GM23338 (cell line): ENCODE data around the gene RNU7-1. TPM values are rescaled to one million over a fixed set of nuclear protein-coding genes. Genes with fewer than 3 reads are reported as not detected.

Experiments used
- ATAC-seq: fragments of 200-7000 bp; cut with Tn5 transposase; 3 replicates; pipeline ENCODE4 v1.9.1; 2020
- DNase-seq: peaks from one replicate; pipeline ENCODE4 v3.0.0-alpha.2; 2015; ENCODE audit warnings: low spot score
- H2AFZ ChIP-seq: fragments of 200-600 bp; sonication (generic); 2 replicates; pipeline ENCODE4 v1.8.0; 2016; ENCODE audit warnings: antibody characterized with exemption, mild to moderate bottlenecking, moderate library complexity
- H3F3A ChIP-seq: fragments of 200-600 bp; sonication (generic); replicated peaks from 2 replicates; pipeline ENCODE4 v1.8.0; 2017; ENCODE audit warnings: antibody characterized with exemption, mixed run types, low read depth
- H3K27ac ChIP-seq: fragments of 200-600 bp; sonication (generic); 2 replicates; pipeline ENCODE4 v1.6.1; 2016; ENCODE audit warnings: low read depth
- H3K27me3 ChIP-seq: fragments of 200-600 bp; sonication (generic); 2 replicates; pipeline ENCODE4 v1.8.0; 2016; ENCODE audit warnings: mild to moderate bottlenecking, mixed run types, moderate library complexity; ENCODE audit not compliant: insufficient read depth
- H3K36me3 ChIP-seq: fragments of 200-600 bp; sonication (generic); 2 replicates; pipeline ENCODE4 v1.8.0; 2016; ENCODE audit warnings: mild to moderate bottlenecking; ENCODE audit not compliant: insufficient read depth
- H3K4me1 ChIP-seq: fragments of 200-600 bp; sonication (generic); 2 replicates; pipeline ENCODE4 v1.8.0; 2016; ENCODE audit warnings: mild to moderate bottlenecking, moderate library complexity; ENCODE audit not compliant: insufficient read depth
- H3K4me2 ChIP-seq: fragments of 200-600 bp; sonication (generic); 2 replicates; pipeline ENCODE4 v1.7.1; 2017; ENCODE audit warnings: mixed run types
- H3K4me3 ChIP-seq: fragments of 200-600 bp; sonication (generic); 2 replicates; pipeline ENCODE4 v1.6.1; 2016; ENCODE audit warnings: mixed run types
- H3K79me2 ChIP-seq: fragments of 200-600 bp; sonication (generic); replicated peaks from 2 replicates; pipeline ENCODE4 v1.8.0; 2017; ENCODE audit warnings: mild to moderate bottlenecking; ENCODE audit not compliant: insufficient read depth
- H3K9me2 ChIP-seq: fragments of 200-600 bp; sonication (generic); 2 replicates; pipeline ENCODE4 v1.8.0; 2017; ENCODE audit not compliant: insufficient read depth
- H4K20me1 ChIP-seq: fragments of 200-600 bp; sonication (generic); replicated peaks from 2 replicates; pipeline ENCODE4 v1.8.0; 2017; ENCODE audit warnings: mild to moderate bottlenecking; ENCODE audit not compliant: insufficient read depth
- H3K27ac Mint-ChIP-seq: 2 replicates; pipeline ENCODE4 v1.8.0; 2020; ENCODE audit warnings: inconsistent platforms, mild to moderate bottlenecking, moderate library complexity, mixed read lengths
- H3K27me3 Mint-ChIP-seq: 3 replicates; pipeline ENCODE4 v1.8.0; 2022; ENCODE audit warnings: low read depth, mild to moderate bottlenecking, moderate library complexity, mixed read lengths, inconsistent platforms; ENCODE audit not compliant: insufficient read depth, poor library complexity
- H3K36me3 Mint-ChIP-seq: 3 replicates; pipeline ENCODE4 v1.8.0; 2021; ENCODE audit warnings: low read depth, mild to moderate bottlenecking, inconsistent platforms, moderate library complexity, mixed read lengths
- H3K4me1 Mint-ChIP-seq: 3 replicates; pipeline ENCODE4 v1.8.0; 2020; ENCODE audit warnings: mild to moderate bottlenecking, inconsistent platforms, mixed read lengths
- H3K4me3 Mint-ChIP-seq: 3 replicates; pipeline ENCODE4 v1.8.0; 2021; ENCODE audit warnings: moderate library complexity, mild to moderate bottlenecking, inconsistent platforms, mixed read lengths
- H3K9me3 Mint-ChIP-seq: 3 replicates; pipeline ENCODE4 v1.8.0; 2020; ENCODE audit warnings: moderate library complexity, mild to moderate bottlenecking, inconsistent platforms, mixed read lengths
- CREB1 ChIP-seq: fragments of 250-450 bp; sonication (Bioruptor Pico); IDR thresholded peaks from 2 replicates; pipeline ENCODE4 v1.5.0; 2020; ENCODE audit warnings: low read depth, mild to moderate bottlenecking, moderate library complexity
- CTCF ChIP-seq, 2 experiments: fragments of 200-600 bp in 1 of 2; sonication (generic) in 1 of 2; conservative IDR thresholded peaks; 2 replicates each; pipeline versions ENCODE4 v1.5.1 to v1.6.1; 2016 to 2017; ENCODE audit warnings: antibody characterized with exemption in 2 of 2, low read depth in 2 of 2, mild to moderate bottlenecking in 2 of 2, moderate library complexity in 1 of 2
- ETS1 ChIP-seq: IDR thresholded peaks from 2 replicates; pipeline ENCODE4 v1.6.1; 2016; ENCODE audit warnings: antibody characterized with exemption
- EZH2 ChIP-seq: fragments of 200-600 bp; sonication (generic); IDR thresholded peaks from one replicate; pipeline ENCODE4 v1.8.0; 2017; ENCODE audit warnings: antibody characterized with exemption, mild to moderate bottlenecking, low read depth; ENCODE audit not compliant: unreplicated experiment
- EZH2phosphoT487 ChIP-seq: fragments of 200-600 bp; sonication (generic); IDR thresholded peaks from one replicate; pipeline ENCODE4 v1.8.1; 2018; ENCODE audit warnings: antibody characterized with exemption; ENCODE audit not compliant: unreplicated experiment
- JUNB ChIP-seq: IDR thresholded peaks from one replicate; pipeline ENCODE4 v1.6.1; 2016; ENCODE audit warnings: antibody characterized with exemption; ENCODE audit not compliant: unreplicated experiment
- NANOG ChIP-seq: IDR thresholded peaks from 2 replicates; pipeline ENCODE4 v1.6.1; 2016; ENCODE audit warnings: antibody characterized with exemption, borderline replicate concordance
- POLR2AphosphoS5 ChIP-seq: IDR thresholded peaks from 2 replicates; pipeline ENCODE4 v1.6.1; 2016; ENCODE audit warnings: antibody characterized with exemption, low read depth
- REST ChIP-seq: IDR thresholded peaks from one replicate; pipeline ENCODE4 v1.6.1; 2018; ENCODE audit warnings: antibody characterized with exemption; ENCODE audit not compliant: unreplicated experiment
- STAT1 ChIP-seq: IDR thresholded peaks from one replicate; pipeline ENCODE4 v1.6.1; 2016; ENCODE audit warnings: antibody characterized with exemption; ENCODE audit not compliant: unreplicated experiment
- ZNF114 ChIP-seq: fragments of 250-450 bp; sonication (Bioruptor Pico); IDR thresholded peaks from 2 replicates; pipeline ENCODE4 v1.5.0; 2020; ENCODE audit warnings: mild to moderate bottlenecking, moderate library complexity
- ZNF331 ChIP-seq: fragments of 250-450 bp; sonication (Bioruptor Pico); IDR thresholded peaks from 2 replicates; pipeline ENCODE4 v1.5.0; 2020; ENCODE audit warnings: low read depth, mild to moderate bottlenecking, moderate library complexity
- ZNF462 ChIP-seq: fragments of 250-450 bp; sonication (Bioruptor Pico); IDR thresholded peaks from 2 replicates; pipeline ENCODE4 v1.5.0; 2020; ENCODE audit warnings: mild to moderate bottlenecking, moderate library complexity
- polyA plus RNA-seq: library from polyadenylated mRNA; unstranded; fragments of >200 nt; fragmentation: Nextera tagmentation; extraction: Ambion mirVana; gene quantifications from 2 replicates; pipeline ENCODE4 v1.2.1, GENCODE V29; 2016
- total RNA-seq: library from RNA; depleted of rRNA; stranded (reverse); fragments of >200 nt; shearing (Covaris generic); gene quantifications from 2 replicates; pipeline ENCODE4 v1.2.3, GENCODE V29; 2014

The RNU7-1 gene
- total and polyA plus RNA-seq, 2 experiments from 2014 or later: not detected

- no peak within 1 kb of the TSS; the same call in 1 of the 2 replicates for H3K27ac Mint-ChIP-seq
These were observed 39.0 kb upstream of the RNU7-1 start, which contains the start of gene LRRC23 for GRCh38 chr12:6904280-6905276. TSS of gene LRRC23 (plus strand) at chr12:6904822. CDS start at chr12:6905634, 812 bp downstream.

More at GRCh38 chr12:6904280-6905276, 39.0 kb upstream of the RNU7-1 start, which contains the start of gene LRRC23:
- ATAC-seq (peak; percentile 96), DNase-seq (peak; percentile 100)
- no peaks in the 10 kb centered on the region for H3K36me3 ChIP-seq
- Mint-ChIP-seq H3K9me3 (no peaks in the 10 kb centered on the region), H3K27me3 (peaks cover 2% of the 10 kb centered on the region), H3K4me3 (no peak within 1 kb of the TSS), H3K36me3 (no peaks in the 10 kb centered on the region), H3K4me1 (no peaks in the 10 kb centered on the region; the same call in 1 of the 3 replicates)
- no peaks in the 10 kb centered on the region for H4K20me1 ChIP-seq
- no peaks in the 10 kb centered on the region for H3K9me2 ChIP-seq
- H2AFZ ChIP-seq: peak within 1 kb of the TSS; percentile 57
- peaks cover 6% of the 10 kb centered on the region; the same call in 1 of the 2 replicates for H3F3A ChIP-seq
- TF ChIP-seq ETS1 (0 out of 2 replicates have a peak, but pooled peaks have one; percentile 31), ZNF462 (CRISPR knock-in tag) (no peak), POLR2AphosphoS5 (peak; percentile 63), REST (no peak), ZNF331 (CRISPR knock-in tag) (no peak), EZH2 (no peak), CTCF (conservative IDR thresholded peaks at IDR 0.05; ENCODE audit: low read depth in 2 of 2) (no peak), STAT1 (no peak), NANOG (no peak), JUNB (no peak), ZNF114 (CRISPR knock-in tag) (no peak), EZH2phosphoT487 (no peak), CREB1 (CRISPR knock-in tag) (peak; percentile 84)
- no peaks in the 10 kb centered on the region for H3K27me3 ChIP-seq
- H3K27ac ChIP-seq: peak within 1 kb of the TSS; percentile 88
- no peaks in the 10 kb centered on the region for H3K79me2 ChIP-seq
- peak within 1 kb of the TSS; percentile 91 for H3K4me2 ChIP-seq
- peak within 1 kb of the TSS; percentile 67 for H3K4me3 ChIP-seq
- peaks cover 17% of the 10 kb centered on the region for H3K4me1 ChIP-seq
